Embryonic facial prominence (tissue), 1 donor: ENCODE measurements around the gene EPHA10.
"Not testable (repeated sequence)": the region's sequence is repeated elsewhere in the genome, so short reads cannot be mapped to it uniquely, and the experiment has no call there.

Source experiments
- DNase-seq: peaks from one replicate; pipeline ENCODE4 v3.0.0-alpha.2; 2016; ENCODE audit errors: extremely low spot score

EPHA10 gene

DNA sequence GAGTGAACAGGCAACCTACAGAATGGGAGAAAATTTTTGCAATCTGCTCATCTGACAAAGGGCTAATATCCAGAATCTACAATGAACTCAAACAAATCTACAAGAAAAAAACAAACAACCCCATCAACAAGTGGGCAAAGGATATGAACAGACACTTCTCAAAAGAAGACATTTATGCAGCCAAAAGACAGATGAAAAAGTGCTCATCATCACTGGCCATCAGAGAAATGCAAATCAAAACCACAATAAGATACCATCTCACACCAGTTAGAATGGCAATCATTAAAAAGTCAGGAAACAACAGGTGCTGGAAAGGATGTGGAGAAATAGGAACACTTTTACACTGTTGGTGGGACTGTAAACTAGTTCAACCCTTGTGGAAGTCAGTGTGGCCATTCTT, 6.5 kb upstream of the EPHA10 start:
- not testable (repeated sequence) for DNase-seq

DNA sequence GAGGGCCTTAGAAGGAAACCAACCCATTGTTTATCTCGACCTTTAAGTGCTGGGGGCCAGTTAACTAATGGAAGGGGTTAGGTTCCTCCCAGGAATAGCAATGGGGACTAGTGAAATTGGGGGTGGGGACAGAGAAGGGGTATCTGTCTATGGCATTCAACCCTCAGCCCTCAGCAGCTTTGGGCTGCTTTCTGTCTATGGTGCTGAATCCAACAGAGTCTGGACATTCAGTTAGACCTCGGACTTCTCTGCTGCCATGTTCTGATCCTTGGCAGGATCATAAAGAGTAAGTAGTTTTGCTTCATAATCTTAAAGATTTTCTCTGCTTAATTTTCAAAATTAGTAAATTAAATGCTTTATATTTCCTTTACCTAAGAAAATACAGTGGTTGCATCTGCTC, 2.6 kb upstream of the EPHA10 start:
- no peak for DNase-seq

- DNase-seq: no peak
Observed at GRCh38 chr1:37765916-37766664, 1.2 kb upstream of the EPHA10 start.

- DNase-seq: peak; percentile 61
Observed at GRCh38 chr1:37764414-37764825, 500 bp downstream of the EPHA10 start.

DNA sequence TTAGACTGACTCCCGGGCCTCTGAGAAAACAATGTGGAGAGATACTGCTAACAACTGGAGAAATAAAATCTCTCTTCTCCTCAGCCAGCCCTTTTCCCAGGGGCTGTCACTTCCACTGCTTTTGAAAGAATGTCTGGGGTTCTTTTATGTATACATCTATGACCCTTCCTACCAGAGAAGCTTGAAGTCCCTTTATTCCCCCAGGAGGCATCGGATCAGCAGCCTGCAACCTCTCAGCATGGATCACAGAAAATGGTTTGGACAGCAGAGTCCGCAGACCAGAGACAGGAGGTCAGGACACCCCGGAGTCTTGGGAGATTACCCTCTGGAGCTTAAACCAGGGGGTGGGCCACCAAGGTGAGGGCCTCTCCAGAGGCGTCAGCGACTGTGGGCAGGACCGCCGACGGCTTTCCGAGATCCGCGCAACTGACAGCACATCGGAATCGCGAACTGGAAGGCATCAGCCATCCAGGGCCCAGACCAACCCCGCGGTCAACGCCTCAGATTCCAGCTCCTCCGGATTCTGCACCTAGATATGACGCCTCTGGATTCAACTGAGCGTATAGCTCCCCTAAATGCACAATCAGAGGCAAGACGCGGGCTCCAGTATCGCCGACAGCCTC, 1.0 kb downstream of the EPHA10 start:
- DNase-seq: no peak

DNA sequence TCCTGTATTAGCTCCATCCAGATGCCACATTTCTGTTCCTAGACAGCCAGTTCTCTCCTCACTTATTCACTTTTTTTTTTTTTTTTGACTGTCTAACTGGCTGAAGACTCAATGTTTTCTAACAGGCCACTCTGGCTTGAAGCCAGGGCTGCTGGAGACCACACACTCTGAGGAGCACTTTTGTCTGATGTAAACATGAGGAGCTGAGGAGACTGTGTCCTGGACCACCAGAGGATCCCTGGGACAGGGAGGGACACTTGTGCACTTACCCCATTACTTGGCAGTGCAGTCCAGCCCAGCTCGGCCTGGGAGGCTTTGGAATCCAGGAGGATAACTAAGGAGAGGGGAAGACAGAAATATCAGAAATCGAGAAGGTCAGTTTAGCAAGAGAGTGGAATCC, 2.4 kb downstream of the EPHA10 start:
- DNase-seq: no peak

DNA sequence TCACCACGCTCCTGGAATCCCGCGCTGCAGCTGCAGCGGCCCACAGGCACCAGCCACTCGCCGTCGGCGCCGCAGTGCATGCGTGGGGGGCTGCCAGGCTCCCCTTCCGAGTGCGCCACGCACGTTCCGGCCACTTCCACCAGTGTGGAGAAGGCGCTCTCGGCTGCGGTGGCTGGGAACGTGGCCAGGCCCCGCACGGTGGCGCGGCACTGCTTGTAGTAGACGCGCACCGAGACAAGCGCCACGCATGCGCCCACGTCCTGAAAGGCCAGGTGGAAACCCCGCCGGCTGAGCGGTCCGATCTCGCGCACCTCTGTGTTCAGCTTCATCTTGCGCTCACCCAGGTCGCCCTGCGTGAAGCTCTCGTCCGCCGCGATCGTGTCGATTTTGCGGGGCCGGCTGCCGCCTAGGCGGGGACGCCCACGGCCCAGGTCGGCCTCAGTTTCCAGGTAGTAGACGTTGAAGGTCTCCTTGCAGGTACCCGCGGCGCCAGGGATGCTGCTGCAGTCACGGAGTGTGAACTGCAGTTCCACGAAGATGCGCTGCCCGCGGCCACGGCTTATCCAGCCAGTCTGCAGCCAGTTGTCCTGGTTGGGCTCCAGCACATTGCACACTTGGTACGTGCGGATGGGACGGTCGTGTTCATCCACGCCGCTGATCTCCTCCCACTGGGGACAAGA, 3.4 kb downstream of the EPHA10 start:
- DNase-seq: no peak

GRCh38 chr1:37759451-37759850, 5.5 kb downstream of the EPHA10 start:
- DNase-seq: no peak

GRCh38 chr1:37755951-37756560, 8.9 kb downstream of the EPHA10 start:
- DNase-seq: no peak

GRCh38 chr1:37755290-37755689, 9.6 kb downstream of the EPHA10 start:
- no peak for DNase-seq

GRCh38 chr1:37753473-37754321, 11.2 kb downstream of the EPHA10 start:
- no peak for DNase-seq

DNA sequence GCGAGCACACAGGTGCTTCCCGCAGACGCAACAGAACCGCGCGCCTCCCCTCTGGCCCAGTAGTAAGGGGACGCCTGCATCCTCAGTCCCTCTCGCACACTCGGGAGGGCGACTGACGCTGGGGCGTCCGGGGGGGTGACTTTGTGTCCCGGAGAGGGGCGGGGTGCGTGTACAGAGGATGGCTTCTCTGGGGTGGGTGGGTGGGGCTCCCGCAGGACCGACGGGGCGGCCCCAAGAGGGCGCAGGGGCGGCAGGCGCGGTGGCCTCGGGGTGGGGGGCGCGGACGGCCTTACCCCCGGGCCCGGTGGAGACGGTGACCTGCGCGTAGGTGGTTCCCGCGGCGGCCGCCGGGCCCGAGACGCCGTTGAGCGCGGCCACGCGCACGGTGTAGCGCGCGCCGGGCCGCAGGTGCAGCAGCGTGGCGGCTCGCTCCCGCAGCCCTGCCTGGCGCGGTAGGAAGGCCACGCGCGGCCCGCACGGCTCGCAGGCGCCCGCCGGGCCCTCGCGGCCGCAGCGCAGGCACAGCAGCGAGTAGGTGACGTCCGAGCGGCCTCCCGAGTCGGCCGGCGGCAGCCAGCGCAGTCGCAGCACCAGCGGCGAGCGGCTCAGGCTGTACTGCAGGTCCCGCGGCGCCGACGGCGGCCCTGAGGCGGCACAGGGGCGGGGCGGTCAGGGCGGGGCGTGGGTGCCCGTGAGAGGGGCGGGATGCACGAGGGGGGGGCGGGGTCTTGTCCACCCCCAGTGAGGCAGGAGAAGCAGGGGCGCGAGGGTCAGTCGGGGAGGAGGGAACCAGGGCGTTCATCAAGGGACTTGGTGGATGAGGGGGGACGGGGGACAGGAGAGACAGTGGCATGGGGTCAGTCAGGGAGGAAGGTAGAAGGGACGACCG, 12.1 kb downstream of the EPHA10 start:
- DNase-seq: no peak

- DNase-seq: no peak
Observed at GRCh38 chr1:37752213-37752582, 12.7 kb downstream of the EPHA10 start.

DNA sequence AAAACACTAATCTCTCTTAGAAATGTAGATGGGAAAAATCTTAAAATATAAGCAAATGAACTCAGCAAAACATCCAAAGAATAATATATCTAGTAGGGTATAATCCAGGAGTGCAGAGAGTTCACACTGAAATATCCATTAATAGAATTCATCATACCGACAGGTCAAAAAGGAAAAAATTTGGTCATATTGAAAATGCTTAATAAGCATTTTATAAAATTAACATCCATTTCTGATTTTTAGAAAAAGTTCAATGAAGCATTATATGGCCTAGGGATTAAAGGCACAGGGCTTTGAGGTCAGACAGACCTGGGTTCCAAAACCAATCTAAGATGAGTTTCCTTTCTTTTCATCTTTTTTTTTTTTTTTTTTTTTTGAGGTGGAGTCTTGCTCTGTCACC, 16.4 kb downstream of the EPHA10 start:
- DNase-seq: no peak

GRCh38 chr1:37746806-37747205, 18.1 kb downstream of the EPHA10 start:
- DNase-seq: no peak

GRCh38 chr1:37741662-37742061, 23.3 kb downstream of the EPHA10 start:
- no peak for DNase-seq

- DNase-seq: no peak
Observed at GRCh38 chr1:37741130-37741529, 23.8 kb downstream of the EPHA10 start.

DNA sequence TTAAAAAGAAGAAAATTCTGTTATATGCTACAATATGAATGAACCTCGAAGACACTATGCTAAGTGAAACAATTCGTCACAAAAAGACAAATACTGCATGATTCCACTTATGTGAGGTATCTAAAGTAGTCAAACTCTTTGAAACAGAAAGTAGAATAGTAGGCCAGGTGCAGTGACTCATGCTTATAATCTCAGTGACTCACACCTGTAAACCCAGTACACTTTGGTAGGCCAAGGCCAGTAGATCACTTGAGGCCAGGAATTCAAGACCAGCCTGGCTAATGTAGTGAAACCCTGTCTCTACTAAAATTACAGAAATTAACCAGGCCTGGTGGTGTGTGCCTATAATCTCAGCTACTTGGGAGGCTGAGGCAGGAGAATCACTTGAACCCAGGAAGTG, 25.7 kb downstream of the EPHA10 start:
- no peak for DNase-seq

GRCh38 chr1:37738619-37739018, 26.3 kb downstream of the EPHA10 start:
- DNase-seq: not testable (repeated sequence)

- DNase-seq: not testable (repeated sequence)
Observed at GRCh38 chr1:37737975-37738374, 26.9 kb downstream of the EPHA10 start.
